A549 (cell line): Measurements from ENCODE around the gene PIN1. TPM values are rescaled to one million over a fixed set of nuclear protein-coding genes. Genes with fewer than 3 reads are reported as not detected.

ENCODE experiments used
- ATAC-seq, 2 experiments: fragments of 200-7000 bp in 1 of 2; fragments of >200 bp in 1 of 2; cut with Nextera tagmentation in 1 of 2; cut with Tn5 transposase in 1 of 2; 3 replicates each; pipeline versions ENCODE4 v1.8.0 to v1.9.1; 2018 to 2020; ENCODE audit warnings: mild to moderate bottlenecking in 1 of 2, moderate library complexity in 1 of 2
- CTCF ChIA-PET: fragments of 300-600 bp; sonication (Branson Sonifier 250); formaldehyde crosslinking; extraction: SDS; loops from one replicate; lab custom pipeline; 2021; ENCODE audit warnings: antibody characterized with exemption, inconsistent platforms; lab: Yijun Ruan, JAX
- POLR2A ChIA-PET: fragments of 350-600 bp; formaldehyde crosslinking; extraction: SDS; loops from one replicate; lab custom pipeline; 2021; ENCODE audit warnings: antibody characterized with exemption, inconsistent platforms; lab: Yijun Ruan, JAX
- DNase-seq, 2 experiments: peaks; one replicate each; pipeline versions ENCODE4 v3.0.0 to v3.0.0-alpha.2; 2011 to 2016; ENCODE audit warnings: low read depth in 1 of 2, low spot score in 1 of 2
- FAIRE-seq: peaks from 2 replicates; lab custom pipeline; 2011; peaks lifted over from hg19 to GRCh38; lab: Jason Lieb, UNC
- H3K27ac ChIP-seq, 2 experiments: fragments of >200 bp; sonication (Bioruptor Twin); formaldehyde crosslinking; 3 replicates each; pipeline ENCODE4 v1.5.1; 2016 to 2017
- H3K4me1 ChIP-seq: fragments of >200 bp; sonication (Bioruptor Twin); formaldehyde crosslinking; 3 replicates; pipeline ENCODE4 v1.6.1; 2016
- H3K4me2 ChIP-seq: fragments of >200 bp; sonication (Bioruptor Twin); formaldehyde crosslinking; 3 replicates; pipeline ENCODE4 v1.6.1; 2016
- H3K4me3 ChIP-seq: fragments of >200 bp; sonication (Bioruptor Twin); formaldehyde crosslinking; 3 replicates; pipeline ENCODE4 v1.5.1; 2016
- H3K9me3 ChIP-seq: fragments of >200 bp; sonication (Bioruptor Twin); formaldehyde crosslinking; 3 replicates; pipeline ENCODE4 v1.6.1; 2016
- ATOH8 ChIP-seq: fragments of 250-450 bp; sonication (Bioruptor Pico); IDR thresholded peaks from 2 replicates; pipeline ENCODE4 v1.5.0; 2020; ENCODE audit warnings: low read depth, mild to moderate bottlenecking, moderate library complexity
- BCL3 ChIP-seq: fragments of >200 bp; sonication (Bioruptor Twin); formaldehyde crosslinking; IDR thresholded peaks from 3 replicates; pipeline ENCODE4 v1.6.1; 2016
- BHLHE40 ChIP-seq: IDR thresholded peaks from 2 replicates; pipeline ENCODE4 v1.6.1; 2012; ENCODE audit warnings: low read depth, low read length, inconsistent platforms
- CEBPB ChIP-seq, 2 experiments: fragments of >200 bp in 1 of 2; sonication (Bioruptor Twin) in 1 of 2; formaldehyde crosslinking in 1 of 2; IDR thresholded peaks; 2 replicates each; pipeline ENCODE4 v1.6.1; 2012 to 2016
- CHD4 ChIP-seq: fragments of 200-600 bp; sonication (generic); IDR thresholded peaks from 2 replicates; pipeline ENCODE4 v1.6.1; 2016; ENCODE audit warnings: antibody characterized with exemption, mild to moderate bottlenecking, borderline replicate concordance
- CTCF ChIP-seq: fragments of >200 bp; sonication (Bioruptor Twin); formaldehyde crosslinking; IDR thresholded peaks from 3 replicates; pipeline ENCODE4 v1.5.1; 2016
- EHF ChIP-seq: fragments of 250-450 bp; sonication (Bioruptor Pico); IDR thresholded peaks from 2 replicates; pipeline ENCODE4 v1.5.0; 2020; ENCODE audit warnings: mild to moderate bottlenecking
- EP300 ChIP-seq, 2 experiments: fragments of >200 bp; sonication (Bioruptor Twin); formaldehyde crosslinking; IDR thresholded peaks; 2 replicates in 1 of 2; 3 replicates in 1 of 2; pipeline ENCODE4 v1.6.1; 2016 to 2017
- FOSB ChIP-seq: fragments of 250-450 bp; sonication (Bioruptor Pico); IDR thresholded peaks from 2 replicates; pipeline ENCODE4 v1.5.0; 2020; ENCODE audit warnings: mild to moderate bottlenecking, moderate library complexity
- HMGXB4 ChIP-seq: fragments of 250-450 bp; sonication (Bioruptor Pico); IDR thresholded peaks from 2 replicates; pipeline ENCODE4 v1.5.0; 2021; ENCODE audit warnings: mild to moderate bottlenecking, moderate library complexity, borderline replicate concordance
- HOXA7 ChIP-seq: fragments of 250-450 bp; sonication (Bioruptor Pico); IDR thresholded peaks from 2 replicates; pipeline ENCODE4 v1.5.0; 2020; ENCODE audit warnings: mild to moderate bottlenecking, moderate library complexity
- JUN ChIP-seq, 2 experiments: fragments of >200 bp; sonication (Bioruptor Twin); formaldehyde crosslinking; IDR thresholded peaks; 2 replicates in 1 of 2; 3 replicates in 1 of 2; pipeline ENCODE4 v1.6.1; 2016 to 2017
- KDM1A ChIP-seq: fragments of 200-600 bp; sonication (generic); IDR thresholded peaks from 2 replicates; pipeline ENCODE4 v1.6.1; 2016; ENCODE audit warnings: low read depth, mild to moderate bottlenecking
- MAFK ChIP-seq: fragments of 450-650 bp; IDR thresholded peaks from 2 replicates; pipeline ENCODE4 v1.6.1; 2014; ENCODE audit not compliant: partially characterized antibody
- MAX ChIP-seq: IDR thresholded peaks from 2 replicates; pipeline ENCODE4 v1.6.1; 2012
- MYC ChIP-seq: IDR thresholded peaks from 2 replicates; pipeline ENCODE4 v1.6.1; 2012; ENCODE audit warnings: mild to moderate bottlenecking, inconsistent platforms, low read length, improper control_type of control experiment, borderline replicate concordance
- NPAS2 ChIP-seq: fragments of 250-450 bp; sonication (Bioruptor Pico); IDR thresholded peaks from 2 replicates; pipeline ENCODE4 v1.8.0; 2022; ENCODE audit warnings: mild to moderate bottlenecking, moderate library complexity, borderline replicate concordance
- REST ChIP-seq: fragments of 200-600 bp; sonication (generic); IDR thresholded peaks from 2 replicates; pipeline ENCODE4 v1.6.1; 2016; ENCODE audit warnings: antibody characterized with exemption, mild to moderate bottlenecking, moderate library complexity
- RFX5 ChIP-seq: fragments of 450-650 bp; IDR thresholded peaks from 2 replicates; pipeline ENCODE4 v1.7.1; 2014; ENCODE audit warnings: antibody characterized with exemption, mild to moderate bottlenecking, moderate library complexity
- RNF2 ChIP-seq: fragments of 200-600 bp; sonication (generic); IDR thresholded peaks from 2 replicates; pipeline ENCODE4 v1.6.1; 2016; ENCODE audit warnings: low read depth, mild to moderate bottlenecking, antibody characterized with exemption, moderate library complexity, borderline replicate concordance
- USF2 ChIP-seq: fragments of 450-650 bp; IDR thresholded peaks from 2 replicates; pipeline ENCODE4 v1.6.1; 2014; ENCODE audit warnings: antibody characterized with exemption
- ZC3H11A ChIP-seq: fragments of 450-650 bp; IDR thresholded peaks from 2 replicates; pipeline ENCODE4 v1.6.1; 2014; ENCODE audit warnings: antibody characterized with exemption, mild to moderate bottlenecking
- WGBS: methylation state at CpG from one replicate; pipeline ENCODE4 v1.1.6; 2017; ENCODE audit errors: missing lambda C conversion rate; 5-methylcytosine and 5-hydroxymethylcytosine counted together
- polyA plus RNA-seq, 4 experiments: library from polyadenylated mRNA; depleted of rRNA in 3 of 4; stranded (reverse); fragments of >200 nt; fragmentation: RNase III in 1 of 4; extraction: RNeasy Plus Mini Kit Qiagen cat#74134 plus additional on column Dnase treatment in 1 of 4; gene quantifications; 2 replicates in 3 of 4; 3 replicates in 1 of 4; pipeline ENCODE4 v1.2.3, GENCODE V29; 2011 to 2017

The PIN1 gene
- polyA plus RNA-seq, 2 of the 4 experiments (the other 2 are of a cell fraction): 30.0 to 58.5 TPM

- H3K27ac ChIP-seq: no peak overlapping the region
- 83% methylated on average over 10 of the region's 10 CpGs for WGBS
- TF ChIP-seq CEBPB (IDR thresholded peaks at IDR 0.05) (no peak), RNF2 (no peak), BCL3 (no peak), KDM1A (no peak), MAX (no peak), CHD4 (no peak), EP300 (IDR thresholded peaks at IDR 0.05) (no peak), CTCF (no peak), FOSB (CRISPR knock-in tag) (no peak), MYC (no peak), MAFK (no peak), HOXA7 (no peak), ATOH8 (no peak)
- ChIA-PET CTCF (no interaction called here), POLR2A (no interaction called here)
- H3K4me2 ChIP-seq: no peak overlapping the region
- no peaks in the 10 kb centered on the region for H3K4me1 ChIP-seq
- H3K4me3 ChIP-seq: no peak overlapping the region
- H3K9me3 ChIP-seq: no peaks in the 10 kb centered on the region
- FAIRE-seq: no peak
- DNase-seq: no peak
- ATAC-seq: no peak
These were observed 33.1 kb upstream of the PIN1 start for GRCh38 chr19:9801976-9802375.

- TF ChIP-seq REST: no peak
- TF ChIP-seq JUN (IDR thresholded peaks at IDR 0.05): no peak
- TF ChIP-seq NPAS2 (CRISPR knock-in tag): no peak
- TF ChIP-seq HMGXB4 (CRISPR knock-in tag): no peak
- TF ChIP-seq ZC3H11A: no peak
- no peak for TF ChIP-seq EP300 (IDR thresholded peaks at IDR 0.05)
- TF ChIP-seq USF2: no peak
- TF ChIP-seq FOSB (CRISPR knock-in tag): no peak
- TF ChIP-seq EHF (CRISPR knock-in tag): no peak
- TF ChIP-seq RFX5: no peak
- no peak for TF ChIP-seq BHLHE40
- no peak overlapping the region for H3K4me3 ChIP-seq
- no peak for ATAC-seq
- no peak for DNase-seq
- H3K4me2 ChIP-seq: no peak overlapping the region
- FAIRE-seq: no peak
- CTCF ChIA-PET: interaction anchor here (0.6 to 0.7 kb wide), 2 partner anchors 21 to 1194 kb away, joined by 3 read pairs; partner anchors contain the start of gene UBL5
- H3K27ac ChIP-seq: no peak overlapping the region
- no peaks in the 10 kb centered on the region for H3K9me3 ChIP-seq
- 96% methylated on average over 3 of the region's 3 CpGs for WGBS
- POLR2A ChIA-PET: no interaction called here
- H3K4me1 ChIP-seq: no peaks in the 10 kb centered on the region
These were observed 28.3 kb upstream of the PIN1 start for GRCh38 chr19:9806803-9807202.
